ENCODE data around the gene FEZF2. TPM values are rescaled to one million over a fixed set of nuclear protein-coding genes. Genes with fewer than 3 reads are reported as not detected.

Gene FEZF2
- not detected in 2 replicates for total RNA-seq
- polyA plus RNA-seq = not detected in 2 replicates

DNA sequence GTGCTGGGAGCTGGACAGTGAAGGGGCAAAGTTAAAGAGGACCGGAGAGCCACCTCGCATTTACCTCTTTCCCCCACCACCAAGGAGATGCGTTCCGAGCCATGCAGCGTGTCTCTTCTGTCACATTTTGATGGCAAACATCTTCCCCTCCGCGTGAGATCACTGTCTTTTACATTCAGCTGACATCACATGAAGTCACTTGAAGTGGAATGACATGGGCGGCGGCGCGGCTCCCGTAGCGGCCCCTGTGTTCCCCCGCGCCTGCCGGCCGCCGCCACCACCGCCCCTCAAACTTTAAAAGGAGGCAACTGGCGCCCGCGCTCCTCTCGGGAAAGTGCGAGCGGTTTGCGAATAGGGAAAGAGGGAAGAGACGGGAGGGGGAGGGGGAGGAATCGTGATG lies at the start of gene FEZF2:
Gene FEZF2 (minus strand): TSS at position 336 of the 400 bp plus-strand sequence. CDS start 682 bp downstream, outside the sequence.
- Histone ChIP-seq H3K4me2 (peak within 1 kb of the TSS; percentile 70), H3K4me3 (peak within 1 kb of the TSS; percentile 13)

DNA sequence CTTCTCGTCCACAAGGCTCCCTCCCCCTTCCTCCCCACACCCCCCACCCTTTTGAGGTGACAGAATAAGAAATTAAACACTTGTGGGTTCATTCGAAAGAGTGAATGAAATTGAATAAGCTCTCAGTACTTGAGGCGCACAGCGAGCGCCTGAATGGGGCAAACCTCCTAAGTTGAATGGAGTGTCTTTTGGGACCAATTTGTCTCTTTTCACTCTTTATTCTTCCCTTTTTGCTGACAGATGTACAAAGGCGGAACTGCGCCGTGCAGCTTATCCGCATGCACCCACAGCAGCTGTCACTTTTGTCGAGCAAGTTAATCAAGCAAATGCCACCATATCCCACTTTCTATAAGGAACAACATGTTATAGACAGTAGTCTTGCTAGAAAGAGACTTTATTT lies 47.9 kb upstream of the FEZF2 start:
- Histone ChIP-seq H3K36me3 (replicated peaks; ENCODE audit: insufficient read depth, low read depth) (no peaks in the 10 kb centered on the region), H3K27me3 (no peaks in the 10 kb centered on the region), H2AFZ (no peak overlapping the region), H3K4me1 (ENCODE audit: insufficient read depth) (no peaks in the 10 kb centered on the region), H3K27ac (no peak overlapping the region), H3K4me2 (no peak overlapping the region), H3K9me2 (replicated peaks; ENCODE audit: insufficient read depth) (no peaks in the 10 kb centered on the region), H3K79me2 (no peaks in the 10 kb centered on the region), H3K9me3 (ENCODE audit: low read depth) (no peaks in the 10 kb centered on the region), H4K20me1 (ENCODE audit: insufficient read depth, poor library complexity, severe bottlenecking) (no peaks in the 10 kb centered on the region), H3K4me3 (no peak overlapping the region)
- TF ChIP-seq EZH2 (IDR thresholded peaks at IDR 0.05; ENCODE audit: borderline replicate concordance) = no peak
- no peak for DNase-seq (ENCODE audit: low spot score)
- WGBS (ENCODE audit: low lambda C conversion rate, missing lambda C conversion rate) = 92% methylated on average over 10 of the region's 10 CpGs

More for the DNA sequence above, at the start of gene FEZF2:
- no peak for DNase-seq (ENCODE audit: low spot score)
- no peaks in the 10 kb centered on the region for H3K79me2 ChIP-seq
- H3K27ac ChIP-seq = no peak within 1 kb of the TSS
- no peaks in the 10 kb centered on the region for H4K20me1 ChIP-seq (ENCODE audit: insufficient read depth, poor library complexity, severe bottlenecking)
- no peaks in the 10 kb centered on the region for H3K9me2 ChIP-seq (replicated peaks; ENCODE audit: insufficient read depth)
- TF ChIP-seq EZH2 (IDR thresholded peaks at IDR 0.05; ENCODE audit: borderline replicate concordance) (peak; percentile 77), CTCF (IDR thresholded peaks at IDR 0.05; ENCODE audit: poor library complexity) (no peak), EZH2phosphoT487 (IDR thresholded peaks at IDR 0.05; ENCODE audit: low read depth, severe bottlenecking, unreplicated experiment) (peak; percentile 94)
- WGBS (ENCODE audit: low lambda C conversion rate, missing lambda C conversion rate) = 2% methylated on average over 27 of the region's 28 CpGs
- peaks cover 11% of the 10 kb centered on the region for H3K4me1 ChIP-seq (ENCODE audit: insufficient read depth)
- H3K27me3 ChIP-seq = peaks cover 98% of the 10 kb centered on the region
- no peaks in the 10 kb centered on the region for H3K9me3 ChIP-seq (ENCODE audit: low read depth)
- H3K36me3 ChIP-seq (replicated peaks; ENCODE audit: insufficient read depth, low read depth) = no peaks in the 10 kb centered on the region
- H2AFZ ChIP-seq = peak within 1 kb of the TSS; percentile 28

GRCh38 chr3:62416144-62416543 lies 42.8 kb upstream of the FEZF2 start:
- TF ChIP-seq EZH2phosphoT487 (IDR thresholded peaks at IDR 0.05; ENCODE audit: low read depth, severe bottlenecking, unreplicated experiment) (no peak), CTCF (IDR thresholded peaks at IDR 0.05; ENCODE audit: poor library complexity) (no peak)
- Histone ChIP-seq H3K79me2 (no peaks in the 10 kb centered on the region), H3K9me3 (ENCODE audit: low read depth) (no peaks in the 10 kb centered on the region), H4K20me1 (ENCODE audit: insufficient read depth, poor library complexity, severe bottlenecking) (no peaks in the 10 kb centered on the region), H3K36me3 (replicated peaks; ENCODE audit: insufficient read depth, low read depth) (no peaks in the 10 kb centered on the region), H3K4me1 (ENCODE audit: insufficient read depth) (no peaks in the 10 kb centered on the region), H3K27ac (no peak overlapping the region), H3K4me2 (no peak overlapping the region), H3K27me3 (peaks cover 4% of the 10 kb centered on the region), H3K4me3 (no peak overlapping the region), H2AFZ (no peak overlapping the region), H3K9me2 (replicated peaks; ENCODE audit: insufficient read depth) (no peaks in the 10 kb centered on the region)
- 38% methylated on average over 3 of the region's 3 CpGs for WGBS (ENCODE audit: low lambda C conversion rate, missing lambda C conversion rate)
- DNase-seq (ENCODE audit: low spot score) = no peak

DNA sequence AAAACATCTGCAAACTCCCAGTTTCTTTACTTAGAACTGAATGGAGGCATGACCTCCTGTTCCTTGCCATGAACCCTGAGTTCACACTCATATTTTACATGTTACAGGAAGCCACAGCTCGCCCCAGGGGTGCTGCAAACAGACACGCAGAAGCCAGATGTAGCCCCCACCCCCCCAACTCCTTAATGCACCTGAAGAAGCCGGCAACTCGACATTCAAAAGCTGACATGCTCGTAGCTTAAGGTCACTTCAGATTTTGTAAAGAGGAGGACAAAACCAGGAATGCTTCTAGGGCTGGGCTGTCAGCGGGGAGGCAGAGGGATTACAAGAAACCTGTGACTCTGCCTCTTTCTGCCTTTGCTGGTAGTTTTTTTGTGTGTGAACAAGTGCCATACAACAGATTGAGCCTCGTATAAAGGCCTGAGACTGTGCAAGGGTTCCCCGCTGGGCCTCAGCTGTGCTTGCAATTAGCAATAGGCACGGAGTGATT lies 42.0 kb upstream of the FEZF2 start:
- Histone ChIP-seq H3K9me2 (replicated peaks; ENCODE audit: insufficient read depth) (no peaks in the 10 kb centered on the region), H3K79me2 (no peaks in the 10 kb centered on the region), H2AFZ (no peak overlapping the region), H3K4me3 (no peak overlapping the region), H3K27ac (no peak overlapping the region), H3K36me3 (replicated peaks; ENCODE audit: insufficient read depth, low read depth) (no peaks in the 10 kb centered on the region), H3K9me3 (ENCODE audit: low read depth) (no peaks in the 10 kb centered on the region), H3K4me1 (ENCODE audit: insufficient read depth) (no peaks in the 10 kb centered on the region), H3K27me3 (peaks cover 4% of the 10 kb centered on the region), H4K20me1 (ENCODE audit: insufficient read depth, poor library complexity, severe bottlenecking) (no peaks in the 10 kb centered on the region), H3K4me2 (no peak overlapping the region)
- TF ChIP-seq EZH2 (IDR thresholded peaks at IDR 0.05; ENCODE audit: borderline replicate concordance) = no peak
- TF ChIP-seq EZH2phosphoT487 (IDR thresholded peaks at IDR 0.05; ENCODE audit: low read depth, severe bottlenecking, unreplicated experiment) = no peak
- no peak for TF ChIP-seq CTCF (IDR thresholded peaks at IDR 0.05; ENCODE audit: poor library complexity)
- no peak for DNase-seq (ENCODE audit: low spot score)
- 41% methylated on average over 9 of the region's 9 CpGs for WGBS (ENCODE audit: low lambda C conversion rate, missing lambda C conversion rate)
